ENCODE measurements around the gene HSD17B12. TPM values are rescaled to one million over a fixed set of nuclear protein-coding genes. Genes with fewer than 3 reads are reported as not detected.

HSD17B12 gene
- total RNA-seq, 1 experiment from 2014 or later, result 71.3 TPM

- no peak for DNase-seq (ENCODE audit: low read depth)
Measured at GRCh38 chr11:43797866-43798265, 117.3 kb downstream of the HSD17B12 start.

DNA sequence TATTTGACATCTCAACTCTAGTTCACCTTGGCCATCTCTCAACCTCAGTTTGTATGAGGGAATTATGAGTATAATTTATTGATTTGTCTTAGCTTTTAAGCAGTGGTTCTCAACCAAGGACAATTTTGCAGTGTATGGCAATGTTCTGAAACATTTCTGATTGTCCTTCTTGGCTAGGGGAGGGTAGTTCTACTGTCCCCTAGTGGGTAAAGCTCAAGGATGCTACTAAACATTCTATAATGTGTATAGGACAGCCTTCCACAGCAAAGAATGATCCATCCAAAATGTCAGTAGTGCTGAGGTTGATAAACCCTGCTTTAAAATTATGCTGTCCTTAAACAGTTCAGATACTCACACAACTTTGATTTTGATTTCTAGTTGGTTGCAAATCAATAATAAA, 122.0 kb downstream of the HSD17B12 start:
- DNase-seq (ENCODE audit: low read depth), result peak; percentile 13

DNA sequence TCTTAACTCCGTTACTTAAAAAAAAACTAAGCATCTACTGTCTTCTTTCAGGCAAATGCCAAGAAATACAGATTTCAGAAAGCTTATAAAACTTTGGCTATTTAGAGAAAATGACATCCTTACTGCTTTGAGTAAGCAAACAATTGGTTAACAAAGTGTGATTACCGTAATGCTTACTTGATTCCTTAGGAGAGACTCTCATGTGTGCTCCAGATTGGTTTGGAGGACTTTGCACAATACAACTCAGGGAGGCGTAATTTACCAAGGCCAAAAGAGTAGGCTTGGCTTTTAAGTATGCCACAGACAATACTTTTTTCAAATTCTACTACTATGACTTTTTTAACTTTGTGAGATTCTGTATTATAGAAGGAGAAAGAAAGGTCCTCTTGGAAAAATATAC, 123.2 kb downstream of the HSD17B12 start:
- no peak for DNase-seq (ENCODE audit: low read depth)

DNA sequence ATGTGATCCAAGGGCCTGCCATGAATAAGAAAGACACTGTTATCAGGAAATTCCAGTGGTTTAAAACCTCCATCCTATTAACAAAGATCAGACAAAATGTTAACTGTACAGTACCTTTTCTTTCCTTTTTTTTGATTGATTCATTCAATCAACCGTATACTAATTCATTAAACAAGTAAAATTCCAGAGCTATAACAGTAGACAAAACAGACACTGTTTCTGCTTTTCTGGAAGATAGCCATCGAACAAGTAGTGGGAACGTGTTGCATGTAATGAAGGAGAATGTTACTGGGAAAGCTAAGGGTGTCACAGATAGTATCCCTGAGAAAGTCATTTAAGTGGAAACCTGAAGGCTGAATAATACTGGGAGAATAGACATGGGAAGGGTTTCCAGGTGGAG, 126.4 kb downstream of the HSD17B12 start:
- no peak for DNase-seq (ENCODE audit: low read depth)

GRCh38 chr11:43810929-43811596, 130.5 kb downstream of the HSD17B12 start:
- no peak for DNase-seq (ENCODE audit: low read depth)

DNA sequence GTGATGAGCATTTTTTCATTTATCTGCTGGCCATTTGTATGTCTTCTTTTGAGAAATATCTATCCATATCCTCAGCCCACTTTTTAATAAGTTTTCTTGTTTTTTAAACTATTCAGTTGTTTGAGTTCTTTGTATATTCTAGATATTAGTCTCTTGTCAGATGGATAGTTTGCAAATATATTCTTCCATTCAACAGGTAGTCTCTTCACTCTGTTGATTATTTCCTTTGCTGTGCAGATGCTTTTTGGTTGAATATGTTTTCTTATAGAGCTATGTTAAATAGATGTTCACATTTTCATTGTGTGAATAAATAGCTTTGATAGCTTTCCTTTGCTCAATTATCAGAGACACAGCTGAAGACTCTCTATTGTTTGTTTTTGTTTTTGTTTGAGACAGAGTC, 131.9 kb downstream of the HSD17B12 start:
- DNase-seq (ENCODE audit: low read depth), result no peak

DNA sequence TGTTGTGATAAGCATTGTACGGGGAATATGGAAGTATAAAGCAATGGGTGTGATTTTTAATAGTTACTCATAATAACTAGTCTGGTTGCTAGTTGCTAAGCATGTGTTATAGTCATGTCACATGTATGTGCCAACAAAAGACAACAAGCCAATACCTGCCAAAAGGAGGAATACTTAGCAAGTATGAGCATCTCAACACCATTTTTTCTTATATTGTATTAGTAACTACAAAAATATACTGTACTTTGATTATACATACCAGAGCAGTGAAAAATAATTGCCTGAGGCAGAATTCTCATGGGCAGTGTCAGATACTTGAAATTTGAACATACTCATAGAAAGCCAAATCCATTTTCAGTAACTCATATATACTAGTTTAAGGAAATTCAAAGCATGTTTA, 137.7 kb downstream of the HSD17B12 start:
- peak; percentile 38 for DNase-seq (ENCODE audit: low read depth)

DNA sequence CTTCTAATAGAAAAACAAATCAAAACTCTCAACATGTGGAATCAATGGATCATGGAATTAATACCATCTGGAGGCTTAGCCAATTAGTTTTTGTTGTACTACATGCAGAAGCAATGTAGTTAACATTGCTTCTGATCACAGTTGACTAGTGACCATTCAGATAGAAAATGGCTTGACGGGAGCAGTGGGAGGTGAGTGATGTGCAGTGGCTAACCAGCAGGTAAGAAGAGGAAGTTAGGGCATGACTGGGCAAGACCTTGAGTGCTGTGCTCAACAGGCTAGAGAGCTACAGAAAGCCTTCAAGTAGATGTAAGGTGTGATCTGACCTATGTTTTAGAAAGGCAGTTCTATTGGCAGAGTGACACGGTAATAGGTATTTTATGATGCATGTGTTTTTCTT, 139.4 kb downstream of the HSD17B12 start:
- DNase-seq (ENCODE audit: low read depth), result no peak

DNA sequence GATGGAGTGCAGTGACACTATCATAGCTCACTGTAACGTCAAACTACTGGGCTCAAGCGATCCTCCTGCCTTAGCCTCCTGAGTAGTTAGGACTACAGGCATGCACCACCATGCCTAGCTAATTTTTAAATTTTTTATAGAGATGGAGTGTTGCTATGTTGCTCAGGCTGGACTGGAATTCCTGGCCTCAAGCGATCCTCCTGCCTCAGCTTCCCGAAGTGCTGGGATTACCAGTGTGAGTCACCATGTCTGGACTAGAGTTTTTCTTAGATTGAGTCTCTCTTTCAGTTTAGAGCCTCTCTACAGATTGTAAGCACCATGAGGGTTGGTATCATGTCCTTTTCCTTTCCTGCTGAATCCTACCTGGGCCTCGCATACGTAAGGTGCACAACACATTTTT, 142.8 kb downstream of the HSD17B12 start:
- DNase-seq (ENCODE audit: low read depth), result peak; percentile 18

GRCh38 chr11:43823851-43824250, 143.3 kb downstream of the HSD17B12 start:
- no peak for DNase-seq (ENCODE audit: low read depth)

- DNase-seq (ENCODE audit: low read depth), result peak; percentile 37
Measured at GRCh38 chr11:43825217-43825816, 144.8 kb downstream of the HSD17B12 start.

DNA sequence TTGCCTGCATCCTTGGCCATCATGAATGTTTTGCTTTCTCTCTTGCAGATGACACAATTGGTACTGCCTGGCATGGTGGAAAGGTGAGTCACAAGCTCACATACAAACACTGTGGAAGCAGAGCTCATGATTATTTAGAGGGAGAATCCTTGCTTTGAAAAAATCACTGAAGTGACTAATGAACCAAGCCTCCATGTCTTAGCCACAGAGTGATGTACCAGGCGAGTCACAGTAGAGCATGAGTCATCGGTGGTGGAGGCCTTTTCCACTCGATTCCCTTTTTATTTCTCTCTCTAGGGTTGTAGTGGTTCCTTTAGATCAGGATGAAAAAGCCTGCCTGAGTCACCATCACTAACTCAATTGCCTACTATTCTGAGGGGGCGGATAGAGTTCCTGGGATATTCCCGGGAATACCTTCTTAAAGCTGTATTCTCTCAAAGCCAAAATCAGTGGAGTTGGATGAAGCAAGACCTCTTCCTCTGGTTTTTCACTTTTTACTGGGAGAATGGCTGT, 150.4 kb downstream of the HSD17B12 start:
- peak; percentile 99 for DNase-seq (ENCODE audit: low read depth)

GRCh38 chr11:43832536-43832935, 152.0 kb downstream of the HSD17B12 start:
- no peak for DNase-seq (ENCODE audit: low read depth)

DNA sequence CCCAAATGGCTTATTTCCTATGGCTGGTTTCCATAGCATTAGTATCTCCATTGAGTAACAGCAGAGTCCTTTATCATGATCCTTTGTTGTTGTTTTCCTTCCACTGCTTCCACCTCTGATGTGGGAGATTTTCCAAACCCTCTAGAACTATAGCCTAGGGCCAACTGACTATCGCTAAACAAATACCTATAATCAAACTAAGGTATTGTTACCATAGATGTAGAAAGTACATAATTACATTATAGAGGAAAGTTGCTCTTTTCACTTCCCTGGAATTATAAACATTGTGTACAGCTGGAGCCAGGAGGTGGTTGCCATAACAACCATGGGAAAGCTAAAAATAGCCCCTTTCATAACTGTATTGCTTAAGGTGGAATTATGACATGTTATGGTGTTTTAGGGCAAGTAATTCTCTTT, 153.1 kb downstream of the HSD17B12 start:
- no peak for DNase-seq (ENCODE audit: low read depth)

- no peak for DNase-seq (ENCODE audit: low read depth)
Measured at GRCh38 chr11:43834286-43834685, 153.7 kb downstream of the HSD17B12 start.

DNA sequence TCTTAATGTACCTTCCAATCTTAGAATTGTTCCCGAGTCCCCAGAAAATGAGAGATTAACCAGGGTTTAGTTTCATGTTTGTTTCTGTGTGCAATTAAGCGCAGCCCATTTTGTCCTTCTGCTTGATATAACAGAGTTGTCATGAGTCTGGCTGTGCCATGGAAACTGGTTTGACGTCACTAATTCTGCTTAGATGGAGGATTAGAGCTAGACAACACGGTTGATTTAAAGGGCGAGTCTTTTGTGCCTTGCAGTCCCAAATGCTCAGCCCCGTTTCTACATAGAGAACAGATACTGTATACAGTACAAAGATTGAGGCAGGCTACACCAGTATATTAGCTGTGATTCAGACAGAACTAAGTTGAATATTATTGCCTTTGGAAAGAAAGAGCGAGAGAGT, 154.6 kb downstream of the HSD17B12 start:
- DNase-seq (ENCODE audit: low read depth), result no peak

GRCh38 chr11:43837879-43838278, 157.3 kb downstream of the HSD17B12 start:
- no peak for DNase-seq (ENCODE audit: low read depth)

GRCh38 chr11:43842021-43842420, 161.5 kb downstream of the HSD17B12 start:
- no peak for DNase-seq (ENCODE audit: low read depth)

GRCh38 chr11:43845816-43846215, 165.3 kb downstream of the HSD17B12 start:
- peak; percentile 72 for DNase-seq (ENCODE audit: low read depth)

DNA sequence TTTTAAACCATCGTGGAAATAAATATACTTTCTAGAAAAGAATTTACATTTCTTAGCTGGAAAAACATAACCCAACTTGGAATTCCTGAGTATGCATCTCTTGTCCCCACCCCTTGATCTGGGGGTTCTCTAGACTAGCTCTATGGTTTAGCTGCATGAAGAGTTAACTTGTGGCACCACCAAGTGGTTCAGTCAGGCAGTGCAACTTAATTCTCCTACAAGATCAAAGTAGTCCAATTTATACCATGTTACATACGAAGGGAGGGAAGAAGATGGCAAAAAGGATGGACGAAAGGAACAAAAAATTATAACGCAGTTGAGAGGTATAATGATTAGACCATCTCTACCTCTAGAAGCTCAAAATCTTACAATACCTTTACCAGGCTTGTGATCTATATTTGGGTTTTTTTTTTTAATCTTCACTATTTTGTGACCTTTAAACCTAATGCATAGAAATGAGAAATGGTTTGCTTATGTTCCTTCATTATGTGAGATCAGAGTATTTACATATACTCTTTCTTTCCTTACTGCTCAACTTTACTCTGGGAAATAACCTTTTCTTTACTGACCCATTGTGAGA, 171.6 kb downstream of the HSD17B12 start:
- peak; percentile 66 for DNase-seq (ENCODE audit: low read depth)

GRCh38 chr11:43853781-43854180, 173.2 kb downstream of the HSD17B12 start:
- DNase-seq (ENCODE audit: low read depth), result no peak

DNA sequence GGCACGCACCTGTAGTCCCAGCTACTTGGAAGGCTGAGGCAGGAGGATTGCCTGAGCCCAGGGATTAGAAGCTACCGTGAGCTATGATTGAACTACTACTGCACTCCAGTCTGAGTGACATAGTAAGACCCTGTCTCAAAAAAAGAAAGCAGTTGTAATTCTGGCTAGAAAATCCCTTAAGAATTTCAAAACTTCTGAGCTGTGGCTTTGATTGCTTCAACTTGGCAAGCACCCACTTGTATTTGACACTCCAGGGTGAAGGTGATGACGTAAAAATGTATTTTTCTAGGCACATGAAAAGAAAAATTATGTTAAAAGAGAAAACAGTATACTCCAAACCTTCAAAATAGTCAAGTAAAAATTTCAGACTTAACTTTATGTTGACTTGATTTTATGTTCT, 176.5 kb downstream of the HSD17B12 start:
- DNase-seq (ENCODE audit: low read depth), result no peak

- no peak for DNase-seq (ENCODE audit: low read depth)
Measured at GRCh38 chr11:43861141-43861540, 180.6 kb downstream of the HSD17B12 start.
